Sigmoid colon (tissue), 7 donors: Measurements from ENCODE around the gene WT1. TPM values are rescaled to one million over a fixed set of nuclear protein-coding genes. Genes with fewer than 3 reads are reported as not detected.

Source experiments
- DNase-seq: peaks from one replicate; pipeline ENCODE4 v3.0.0-alpha.2; 2019
- H3K27ac ChIP-seq, 4 donors: fragments of 200-600 bp; sonication (generic); one replicate each; pipeline ENCODE4 v1.5.1; 2016 to 2019; ENCODE audit warnings: mild to moderate bottlenecking in 1 of 4
- H3K27me3 ChIP-seq, 3 donors: fragments of 200-600 bp; sonication (generic); one replicate each; pipeline ENCODE4 v1.5.1; 2019; ENCODE audit warnings: mild to moderate bottlenecking in 1 of 3
- H3K36me3 ChIP-seq, 4 donors: fragments of 200-600 bp; sonication (generic); one replicate each; pipeline ENCODE4 v1.5.1; 2016 to 2019
- H3K4me1 ChIP-seq, 4 donors: fragments of 200-600 bp; sonication (generic); one replicate each; pipeline ENCODE4 v1.5.1; 2017 to 2019
- H3K4me3 ChIP-seq, 4 donors: fragments of 200-600 bp; sonication (generic); one replicate each; pipeline ENCODE4 v1.5.1; 2017 to 2019; ENCODE audit warnings: mild to moderate bottlenecking in 2 of 4, moderate library complexity in 1 of 4
- H3K9me3 ChIP-seq, 4 donors: fragments of 200-600 bp in 3 of 4; sonication (generic) in 3 of 4; one replicate each; pipeline versions ENCODE4 v1.5.1 to v1.6.1; 2013 to 2019
- CTCF ChIP-seq, 4 experiments: fragments of 450-650 bp in 3 of 4; fragments of 200-600 bp in 1 of 4; IDR thresholded peaks; one replicate each; pipeline ENCODE4 v1.5.1; 2016 to 2019; ENCODE audit warnings: antibody characterized with exemption in 4 of 4, mild to moderate bottlenecking in 3 of 4, moderate library complexity in 2 of 4
- EP300 ChIP-seq, 4 donors: sonication (generic); formaldehyde crosslinking; IDR thresholded peaks; one replicate each; pipeline ENCODE4 v1.6.1; 2017; ENCODE audit warnings: antibody characterized with exemption in 4 of 4
- POLR2A ChIP-seq, 2 donors: fragments of 450-650 bp; IDR thresholded peaks; one replicate each; pipeline ENCODE4 v1.6.1; 2016; ENCODE audit warnings: antibody characterized with exemption in 2 of 2, mild to moderate bottlenecking in 2 of 2, moderate library complexity in 2 of 2
- POLR2AphosphoS5 ChIP-seq, 4 donors: sonication (generic); formaldehyde crosslinking; IDR thresholded peaks; one replicate each; pipeline ENCODE4 v1.6.1; 2017; ENCODE audit warnings: antibody characterized with exemption in 4 of 4
- WGBS, 2 donors: extraction: QIAGEN DNeasy Blood & Tissue Kit; methylation state at CpG; one replicate each; pipeline ENCODE4 v1.1.7; 2013; 5-methylcytosine and 5-hydroxymethylcytosine counted together
- intact Hi-C: fragments of 100-400 bp; cut with DNase I; formaldehyde crosslinking; loops from one replicate; pipeline ENCODE4 v1.15.1; 2023
- polyA plus RNA-seq, 3 donors: library from polyadenylated mRNA; stranded (reverse); fragments of 200-250 nt; gene quantifications; one replicate each; pipeline ENCODE4 v1.2.3, GENCODE V29; 2013
- total RNA-seq, 4 donors: library from RNA; depleted of rRNA; stranded (reverse); fragments of >200 nt; gene quantifications; one replicate each; pipeline ENCODE4 v1.1.0, GENCODE V29; 2016
- donor health status: healthy with polysubstance abuse.
- donor health status: Bipolar disorder and iron deficiency.
- donor health status: healthy.

Gene WT1
- total and polyA plus RNA-seq, 7 donors: 0.04 to 1.8 (median 1.3) TPM; not detected in 1

- no peaks in the 10 kb centered on the region for H3K36me3 ChIP-seq
- 66 to 86% methylated on average over 4 of the region's 4 CpGs for WGBS, 2 donors
- H3K27ac ChIP-seq: no peak overlapping the region
- no peak overlapping the region for H3K4me3 ChIP-seq
- no peaks in the 10 kb centered on the region for H3K27me3 ChIP-seq
- DNase-seq: no peak
- H3K4me1 ChIP-seq: no peaks in the 10 kb centered on the region
- intact Hi-C loops: no loop called here
- no peaks in the 10 kb centered on the region for H3K9me3 ChIP-seq
- TF ChIP-seq CTCF (IDR thresholded peaks at IDR 0.05) (no peak), EP300 (IDR thresholded peaks at IDR 0.05) (no peak), POLR2AphosphoS5 (IDR thresholded peaks at IDR 0.05) (no peak), POLR2A (IDR thresholded peaks at IDR 0.05) (no peak)
Observed at GRCh38 chr11:32365192-32365591, 70.1 kb downstream of the WT1 start.

DNA sequence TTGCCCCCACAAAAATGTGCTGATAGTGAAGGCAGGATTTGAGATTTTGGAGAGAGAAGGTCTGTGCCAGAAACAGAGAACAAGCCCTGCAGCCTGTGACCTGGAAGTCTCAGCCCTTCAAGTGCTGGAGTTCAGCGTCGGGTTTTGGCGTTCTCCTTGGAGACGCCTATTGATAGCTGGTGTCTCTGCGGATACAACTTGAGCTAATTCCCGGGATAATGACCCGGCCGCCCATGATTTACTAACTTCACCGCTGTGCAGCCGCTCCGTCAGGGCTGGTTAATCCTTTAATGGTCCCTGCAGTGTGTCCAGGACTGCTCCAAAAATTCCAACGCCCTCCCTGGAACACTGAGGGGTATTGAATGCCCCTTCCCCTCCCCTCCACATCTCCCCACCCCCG is 76.6 kb downstream of the WT1 start:
- no peaks in the 10 kb centered on the region for H3K27me3 ChIP-seq
- TF ChIP-seq POLR2A (IDR thresholded peaks at IDR 0.05) (no peak), POLR2AphosphoS5 (IDR thresholded peaks at IDR 0.05) (no peak), CTCF (IDR thresholded peaks at IDR 0.05) (no peak), EP300 (IDR thresholded peaks at IDR 0.05) (no peak)
- no peaks in the 10 kb centered on the region for H3K9me3 ChIP-seq
- intact Hi-C loops: no loop called here
- no peaks in the 10 kb centered on the region for H3K36me3 ChIP-seq
- DNase-seq: no peak
- H3K27ac ChIP-seq: no peak overlapping the region
- H3K4me1 ChIP-seq: peaks cover 0 to 16% (median 6%) of the 10 kb centered on the region in 4 donors
- no peak overlapping the region for H3K4me3 ChIP-seq
- WGBS, 2 donors: 14 to 42% methylated on average over 13 of the region's 13 CpGs

DNA sequence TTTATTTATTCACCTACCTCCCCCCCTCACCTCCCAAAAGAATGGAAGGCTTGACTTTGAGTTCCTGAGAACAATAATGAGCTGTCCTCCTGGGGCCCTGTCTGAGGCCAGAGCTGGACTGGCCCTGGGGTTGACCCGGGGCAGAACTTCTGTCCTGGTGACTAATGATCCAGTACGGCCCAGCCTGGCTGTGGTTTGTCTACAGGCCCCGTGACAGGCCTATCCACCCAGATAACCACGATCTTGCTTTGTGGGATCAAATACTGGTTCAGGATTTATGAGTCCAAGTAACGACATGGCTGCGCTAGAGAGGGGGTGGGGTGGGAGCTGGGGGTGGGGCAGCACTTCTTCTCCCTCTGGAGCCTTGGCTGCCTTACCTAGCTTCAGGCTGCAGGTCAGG is 81.5 kb downstream of the WT1 start:
- no peaks in the 10 kb centered on the region for H3K27me3 ChIP-seq
- DNase-seq: no peak
- H3K4me3 ChIP-seq: no peak overlapping the region
- H3K36me3 ChIP-seq: no peaks in the 10 kb centered on the region
- H3K9me3 ChIP-seq: no peaks in the 10 kb centered on the region
- no peak overlapping the region for H3K27ac ChIP-seq
- intact Hi-C loops: no loop called here
- peaks cover 0 to 17% (median 8%) of the 10 kb centered on the region in 4 donors for H3K4me1 ChIP-seq
- 41 to 47% methylated on average over 6 of the region's 6 CpGs for WGBS, 2 donors
- TF ChIP-seq POLR2AphosphoS5 (IDR thresholded peaks at IDR 0.05): no peak
- TF ChIP-seq CTCF (IDR thresholded peaks at IDR 0.05): no peak
- no peak for TF ChIP-seq POLR2A (IDR thresholded peaks at IDR 0.05)

DNA sequence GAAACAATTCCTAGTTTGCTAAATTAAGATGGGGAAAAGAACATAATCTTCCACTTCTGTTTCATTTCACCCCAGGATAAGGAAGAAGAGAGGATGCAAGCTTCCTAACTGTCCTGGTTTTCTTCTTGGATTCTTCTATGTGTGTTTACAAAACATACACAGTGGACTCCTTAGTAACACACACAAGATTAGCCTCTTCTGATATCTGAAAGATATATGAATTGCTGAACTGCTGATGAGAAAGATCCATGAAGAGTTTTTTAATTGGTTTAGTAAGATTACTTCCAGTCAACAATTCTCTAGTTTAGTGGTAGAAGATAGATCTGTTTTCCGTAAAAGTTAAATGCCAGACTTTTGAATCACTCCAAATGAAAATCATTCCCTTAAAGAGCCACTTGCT is 86.8 kb downstream of the WT1 start:
- no peaks in the 10 kb centered on the region for H3K36me3 ChIP-seq
- H3K9me3 ChIP-seq: no peaks in the 10 kb centered on the region
- intact Hi-C loops: no loop called here
- 31 to 42% methylated on average over 1 of the region's 1 CpG for WGBS, 2 donors
- no peak overlapping the region for H3K27ac ChIP-seq
- no peak for DNase-seq
- peaks cover 0 to 19% (median 10%) of the 10 kb centered on the region in 4 donors for H3K4me1 ChIP-seq
- H3K4me3 ChIP-seq: no peak overlapping the region
- no peaks in the 10 kb centered on the region for H3K27me3 ChIP-seq
- no peak for TF ChIP-seq CTCF (IDR thresholded peaks at IDR 0.05)
- TF ChIP-seq EP300 (IDR thresholded peaks at IDR 0.05): no peak
- TF ChIP-seq POLR2AphosphoS5 (IDR thresholded peaks at IDR 0.05): no peak
- no peak for TF ChIP-seq POLR2A (IDR thresholded peaks at IDR 0.05)

GRCh38 chr11:32344946-32345345 is 90.4 kb downstream of the WT1 start:
- no peaks in the 10 kb centered on the region for H3K27me3 ChIP-seq
- TF ChIP-seq POLR2A (IDR thresholded peaks at IDR 0.05) (no peak), POLR2AphosphoS5 (IDR thresholded peaks at IDR 0.05) (no peak), CTCF (IDR thresholded peaks at IDR 0.05) (no peak), EP300 (IDR thresholded peaks at IDR 0.05) (no peak)
- no peaks in the 10 kb centered on the region for H3K9me3 ChIP-seq
- 71 to 73% methylated on average over 5 of the region's 5 CpGs for WGBS, 2 donors
- no peaks in the 10 kb centered on the region for H3K36me3 ChIP-seq
- peaks cover 0 to 27% (median 10%) of the 10 kb centered on the region in 4 donors for H3K4me1 ChIP-seq
- DNase-seq: no peak
- H3K27ac ChIP-seq: peak overlapping the region in 1 of 4 donors; percentile 39
- H3K4me3 ChIP-seq: no peak overlapping the region
- intact Hi-C loops: no loop called here
